Hematopoietic multipotent progenitor cell treated with erythropoietin and hydrocortisone succinate and interleukin-3 and kit ligand, for 4 days (in vitro differentiated cells): Measurements from ENCODE around the gene PEAK1.

ENCODE experiments used
- DNase-seq: peaks from one replicate; pipeline ENCODE4 v3.0.0-alpha.2; 2015

PEAK1 gene

GRCh38 chr15:77355321-77355720 is 64.6 kb downstream of the PEAK1 start:
- DNase-seq, result no peak

- DNase-seq, result no peak
These were observed 65.8 kb downstream of the PEAK1 start for GRCh38 chr15:77354063-77354462.

DNA sequence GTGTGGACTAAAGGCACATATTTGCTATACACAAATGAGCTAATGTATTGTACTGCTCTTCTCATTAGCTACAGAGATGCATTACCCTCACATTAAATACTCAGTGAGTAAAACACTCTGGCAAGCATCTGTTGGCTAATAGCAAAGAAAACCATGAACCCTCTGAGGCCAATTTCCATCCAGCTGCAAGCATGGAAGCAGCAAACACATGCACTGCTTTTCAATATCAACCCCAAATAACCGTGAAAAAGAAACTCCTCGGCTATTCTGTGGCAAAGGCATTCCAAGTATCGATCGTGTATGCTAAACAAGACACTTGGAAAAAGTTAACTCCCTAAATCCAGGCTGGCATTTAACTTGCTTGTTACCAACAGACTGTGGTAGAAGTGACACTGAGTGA is 67.0 kb downstream of the PEAK1 start:
- no peak for DNase-seq

GRCh38 chr15:77350792-77351191 is 69.1 kb downstream of the PEAK1 start:
- DNase-seq, result no peak

- DNase-seq, result no peak
These were observed 70.2 kb downstream of the PEAK1 start for GRCh38 chr15:77349666-77350065.

DNA sequence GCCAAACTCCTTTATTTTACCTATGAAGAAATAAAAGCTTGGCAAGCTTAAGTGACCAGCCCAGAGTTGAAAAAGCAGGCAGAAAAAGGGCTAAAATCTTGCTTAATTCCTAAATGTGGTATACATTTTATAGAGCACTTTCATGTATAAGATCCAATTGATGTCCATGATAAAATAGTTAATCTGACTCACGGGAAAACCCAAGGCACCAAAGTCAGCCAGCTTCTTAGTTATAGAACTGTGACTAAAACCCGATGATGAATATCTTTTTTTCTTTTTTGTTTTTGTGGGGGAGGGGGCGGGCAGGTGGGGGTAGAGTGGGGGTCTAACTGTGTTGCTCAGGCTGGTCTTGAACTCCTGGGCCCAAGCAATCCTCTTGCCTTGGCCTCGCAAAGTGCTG is 71.4 kb downstream of the PEAK1 start:
- DNase-seq, result no peak

GRCh38 chr15:77347197-77347596 is 72.7 kb downstream of the PEAK1 start:
- DNase-seq, result peak; percentile 31

GRCh38 chr15:77346245-77347036 is 73.5 kb downstream of the PEAK1 start:
- no peak for DNase-seq

DNA sequence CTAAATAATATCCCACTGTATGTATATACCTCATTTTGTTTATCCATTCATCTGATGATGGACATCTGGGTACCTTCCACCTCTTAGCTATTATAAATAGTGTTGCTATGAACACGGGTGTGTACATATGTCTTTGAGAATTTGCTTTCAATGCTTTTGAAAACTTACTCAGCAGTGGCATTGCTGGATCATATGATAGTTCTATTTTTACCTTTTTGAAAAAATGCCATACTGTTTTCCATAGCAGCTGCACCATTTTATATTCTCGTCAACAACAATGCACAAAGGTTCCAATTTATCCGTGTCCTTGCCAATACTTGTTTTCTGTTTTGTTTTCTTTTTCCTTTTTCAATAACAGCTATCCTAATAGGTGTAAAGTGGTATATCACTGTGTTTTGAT is 77.1 kb downstream of the PEAK1 start:
- DNase-seq, result no peak

DNA sequence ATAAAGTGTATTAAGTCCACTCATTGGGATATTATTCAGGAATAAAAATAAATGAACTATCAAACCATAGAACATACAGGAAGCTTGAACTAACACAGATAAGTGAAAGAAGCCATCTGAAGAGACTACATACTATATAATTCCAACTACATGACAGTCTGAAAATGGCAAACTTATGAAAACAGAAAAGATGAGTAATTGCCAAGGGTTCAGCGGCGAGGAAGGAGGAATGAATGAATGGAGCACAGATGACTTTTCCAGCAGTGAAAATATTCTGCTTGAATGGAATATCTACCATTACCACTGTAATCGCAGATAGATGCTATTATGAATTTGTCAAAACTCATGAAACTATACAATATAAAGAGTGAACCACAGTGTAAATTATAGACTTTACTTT is 79.7 kb downstream of the PEAK1 start:
- no peak for DNase-seq

DNA sequence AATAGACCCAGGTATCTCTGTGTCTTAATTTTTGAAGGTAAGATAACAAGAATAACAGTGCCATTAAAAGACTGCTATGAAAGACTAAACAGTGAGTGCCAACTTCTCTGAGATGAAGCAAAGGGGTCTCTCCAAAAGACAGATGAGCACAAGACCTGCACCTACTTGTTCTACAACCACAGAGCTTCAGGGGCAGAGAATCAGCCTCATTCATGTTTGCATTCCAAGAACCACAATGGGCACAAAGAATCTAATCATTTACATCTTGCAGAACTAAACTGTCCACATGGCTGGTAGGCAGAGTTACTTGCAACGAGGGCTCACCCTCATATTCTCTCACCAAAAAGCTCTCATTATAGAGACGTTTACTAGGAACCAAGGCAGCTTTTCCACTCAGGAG is 83.9 kb downstream of the PEAK1 start:
- DNase-seq, result no peak

DNA sequence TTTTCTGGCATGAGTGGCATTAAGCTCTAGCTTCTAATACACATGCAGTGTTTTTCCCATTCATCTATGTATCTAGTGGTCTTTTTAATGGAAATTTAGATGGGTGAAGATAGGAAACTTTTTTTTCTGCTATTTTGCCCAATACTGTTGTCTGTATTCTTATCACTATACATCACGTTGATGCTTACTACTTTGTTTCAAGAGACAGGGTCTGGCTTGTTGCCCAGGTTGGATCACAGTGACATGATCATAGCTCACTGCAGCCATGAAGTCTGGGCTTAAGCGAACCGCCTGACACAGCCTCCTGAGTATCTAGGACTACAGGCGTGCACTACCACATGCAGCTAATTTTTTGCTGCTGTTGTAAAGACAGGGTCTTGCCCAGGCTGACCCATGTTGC is 84.6 kb downstream of the PEAK1 start:
- peak; percentile 61 for DNase-seq

- peak; percentile 14 for DNase-seq
These were observed 86.7 kb downstream of the PEAK1 start for GRCh38 chr15:77333166-77333565.

DNA sequence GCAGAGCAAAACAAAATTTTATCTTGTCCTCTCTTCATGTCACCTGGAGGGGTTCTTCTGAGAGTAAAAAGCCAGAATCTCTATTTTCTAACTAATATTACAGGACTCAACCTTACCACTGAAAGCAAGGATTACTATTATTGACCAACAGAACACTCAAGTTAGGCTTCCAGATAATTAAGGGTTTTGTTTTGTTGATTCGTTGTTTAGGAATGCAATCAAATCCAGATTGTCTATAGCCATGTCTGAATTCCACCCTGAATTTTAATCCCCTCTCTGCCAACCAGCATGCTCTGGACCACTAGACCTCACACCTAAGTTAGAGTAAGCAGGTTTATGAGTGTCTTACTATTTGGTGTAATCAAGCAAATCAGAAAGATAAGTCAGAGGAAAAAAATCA is 90.7 kb downstream of the PEAK1 start:
- DNase-seq, result no peak

- DNase-seq, result no peak
These were observed 91.9 kb downstream of the PEAK1 start for GRCh38 chr15:77327844-77328529.

- no peak for DNase-seq
These were observed 92.7 kb downstream of the PEAK1 start for GRCh38 chr15:77327168-77327567.

DNA sequence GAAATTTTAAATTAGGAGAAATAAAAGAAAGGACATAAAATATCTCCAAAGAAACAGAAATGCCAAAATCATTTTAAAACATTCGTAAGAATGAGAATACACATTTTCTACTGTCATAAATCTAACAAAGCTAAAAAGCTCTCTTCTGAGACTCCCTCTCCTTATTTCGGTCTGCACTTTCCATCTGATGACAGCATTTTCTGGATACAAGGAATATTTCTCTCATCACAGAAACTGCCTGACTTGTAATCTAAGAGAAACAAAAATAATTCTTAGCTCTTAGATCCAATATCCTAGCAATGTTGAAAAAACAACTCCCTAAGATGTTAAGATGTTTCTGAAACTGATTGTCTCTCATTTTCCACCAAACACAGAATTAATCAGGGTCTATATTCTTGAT is 93.5 kb downstream of the PEAK1 start:
- no peak for DNase-seq

- DNase-seq, result no peak
These were observed 107.4 kb downstream of the PEAK1 start for GRCh38 chr15:77312523-77312922.

GRCh38 chr15:77311618-77312398 is 108.1 kb downstream of the PEAK1 start:
- DNase-seq, result no peak

DNA sequence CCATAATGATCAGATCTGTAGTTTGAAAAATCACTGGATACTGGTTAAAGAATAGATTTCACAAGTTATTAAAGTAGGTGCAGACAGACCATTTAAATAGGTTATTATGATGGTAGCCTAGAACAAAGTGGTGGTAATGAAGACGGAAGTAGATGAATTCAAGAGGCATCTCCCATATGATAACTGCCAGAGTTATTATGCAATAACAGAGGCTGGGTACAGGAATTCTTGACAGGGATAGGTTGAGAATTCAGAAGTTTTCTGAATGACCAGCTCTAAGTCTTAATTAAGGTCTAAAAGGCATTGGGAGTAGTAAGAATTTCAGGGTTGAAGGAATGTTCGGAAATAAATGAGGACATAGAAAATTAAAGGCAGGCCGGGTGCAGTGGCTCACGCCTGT is 108.9 kb downstream of the PEAK1 start:
- no peak for DNase-seq

- no peak for DNase-seq
These were observed 110.5 kb downstream of the PEAK1 start for GRCh38 chr15:77309392-77309791.

GRCh38 chr15:77305953-77306352 is 114.0 kb downstream of the PEAK1 start:
- peak; percentile 36 for DNase-seq

GRCh38 chr15:77296773-77297337 is 123.0 kb downstream of the PEAK1 start:
- DNase-seq, result no peak
